OCI-LY7 (cell line): Measurements from ENCODE around the gene AGTRAP. TPM values are rescaled to one million over a fixed set of nuclear protein-coding genes. Genes with fewer than 3 reads are reported as not detected.

Experiments used
- BruUV-seq: library from RNA; stranded (reverse); fragments of 400-500 nt; replicated peaks from 2 replicates; lab custom pipeline; 2021; lab: Mats Ljungman, UMichigan
- CTCF ChIA-PET: fragments of 300-600 bp; sonication (Branson Sonifier 250); formaldehyde crosslinking; loops from one replicate; lab custom pipeline; 2022; ENCODE audit warnings: antibody characterized with exemption; ENCODE audit not compliant: unreplicated experiment; lab: Charles Lee
- POLR2A ChIA-PET: fragments of 300-600 bp; sonication (Branson Sonifier 250); formaldehyde crosslinking; loops from one replicate; lab custom pipeline; 2022; ENCODE audit warnings: antibody characterized with exemption; lab: Charles Lee
- DNase-seq: peaks from one replicate; pipeline ENCODE4 v3.0.0-alpha.2; 2015; ENCODE audit warnings: low spot score
- H2AFZ ChIP-seq: fragments of 200-600 bp; sonication (generic), shearing (Covaris generic); 2 replicates; pipeline ENCODE4 v1.6.1; 2014; ENCODE audit warnings: mild to moderate bottlenecking, antibody characterized with exemption, low read length, moderate library complexity
- H3K27ac ChIP-seq: fragments of 200-600 bp; sonication (generic); 2 replicates; pipeline ENCODE4 v1.5.1; 2014; ENCODE audit warnings: mixed run types, low read depth, mild to moderate bottlenecking, moderate library complexity, low read length, inconsistent platforms; ENCODE audit not compliant: poor library complexity, severe bottlenecking
- H3K36me3 ChIP-seq: fragments of 200-600 bp; sonication (generic); 2 replicates; pipeline ENCODE4 v1.6.1; 2014; ENCODE audit warnings: mild to moderate bottlenecking, antibody characterized with exemption, low read length, moderate library complexity, mixed read lengths; ENCODE audit not compliant: insufficient read depth
- H3K4me1 ChIP-seq: fragments of 200-600 bp; sonication (generic); 2 replicates; pipeline ENCODE4 v1.5.1; 2014; ENCODE audit warnings: mild to moderate bottlenecking, low read length; ENCODE audit not compliant: insufficient read depth, poor library complexity, severe bottlenecking
- H3K4me2 ChIP-seq: fragments of 200-600 bp; sonication (generic); 2 replicates; pipeline ENCODE4 v1.6.1; 2014; ENCODE audit warnings: mild to moderate bottlenecking, low read length
- H3K4me3 ChIP-seq: fragments of 200-600 bp; sonication (generic); 2 replicates; pipeline ENCODE4 v1.5.1; 2014; ENCODE audit warnings: mild to moderate bottlenecking, low read depth, low read length; ENCODE audit not compliant: poor library complexity, severe bottlenecking
- H3K79me2 ChIP-seq: fragments of 200-600 bp; sonication (generic); 2 replicates; pipeline ENCODE4 v1.6.1; 2016; ENCODE audit warnings: low read depth, mild to moderate bottlenecking, low read length, moderate library complexity, mixed read lengths; ENCODE audit not compliant: insufficient read depth
- H3K9me2 ChIP-seq: fragments of 200-600 bp; sonication (generic); 2 replicates; pipeline ENCODE4 v1.6.1; 2016; ENCODE audit warnings: mild to moderate bottlenecking, low read length, mixed read lengths; ENCODE audit not compliant: insufficient read depth
- H3K9me3 ChIP-seq: fragments of 200-600 bp; sonication (generic); 2 replicates; pipeline ENCODE4 v1.6.1; 2014; ENCODE audit warnings: mild to moderate bottlenecking, mixed run types, low read length, mixed read lengths
- H4K20me1 ChIP-seq: fragments of 200-600 bp; sonication (generic); 2 replicates; pipeline ENCODE4 v1.6.1; 2014; ENCODE audit warnings: mild to moderate bottlenecking, antibody characterized with exemption, low read length, moderate library complexity, mixed read lengths; ENCODE audit not compliant: insufficient read depth
- CTCF ChIP-seq: fragments of 200-600 bp; sonication (generic); conservative IDR thresholded peaks from 2 replicates; pipeline ENCODE4 v1.5.1; 2014; ENCODE audit warnings: mild to moderate bottlenecking, antibody characterized with exemption, low read length, moderate library complexity, mixed read lengths
- EZH2phosphoT487 ChIP-seq: fragments of 200-600 bp; sonication (generic); IDR thresholded peaks from 2 replicates; pipeline ENCODE4 v1.6.1; 2018; ENCODE audit warnings: low read depth, borderline replicate concordance, mild to moderate bottlenecking, mixed run types, antibody characterized with exemption, low read length, moderate library complexity, mixed read lengths
- intact Hi-C: fragments of 100-400 bp; cut with micrococcal nuclease; formaldehyde crosslinking; loops from one replicate; pipeline ENCODE4 v1.10.0; 2022; ENCODE audit not compliant: unreplicated experiment
- total RNA-seq, 2 experiments: library from RNA; depleted of rRNA in 1 of 2; stranded (reverse); fragments of >200 nt in 1 of 2; shearing (Covaris generic) in 1 of 2; gene quantifications; 2 replicates each; pipeline ENCODE4 v1.2.3, GENCODE V29; 2014 to 2022

Gene AGTRAP
- total RNA-seq, 2 experiments from 2014 or later, result 36.1 to 40.0 TPM

- Histone ChIP-seq H3K9me2 (no peaks in the 10 kb centered on the region), H3K27ac (peak overlapping the region; percentile 60), H2AFZ (peak overlapping the region; percentile 97), H3K4me2 (peak overlapping the region; percentile 88), H3K9me3 (no peaks in the 10 kb centered on the region), H3K36me3 (no peaks in the 10 kb centered on the region), H3K79me2 (no peaks in the 10 kb centered on the region), H4K20me1 (no peaks in the 10 kb centered on the region), H3K4me1 (peaks cover 13% of the 10 kb centered on the region), H3K4me3 (peak overlapping the region; percentile 63)
- peak; percentile 83 for DNase-seq
- TF ChIP-seq CTCF, result peak; percentile 100
- no peak for TF ChIP-seq EZH2phosphoT487
- POLR2A ChIA-PET, result interaction anchor here (0.5 to 1.7 kb wide), 6 partner anchors 11 to 179 kb away, joined by 3 to 6 read pairs (median 3); partner anchors contain the start of genes AGTRAP and MAD2L2
- CTCF ChIA-PET, result interaction anchor here (0.5 to 1.5 kb wide), 7 partner anchors 18 to 68 kb away, joined by 3 to 5 read pairs (median 3); partner anchors contain the start of gene FBXO6
- no TSS peak for BruUV-seq
- intact Hi-C loops, result loop anchor here (1.0 to 5.0 kb wide), 3 partner anchors 37 to 69 kb away; partner anchors contain the start of genes FBXO6 and MAD2L2
These were observed 16.5 kb upstream of the AGTRAP start for GRCh38 chr1:11719313-11720032.

GRCh38 chr1:11720033-11720376, 15.9 kb upstream of the AGTRAP start:
- CTCF ChIA-PET, result interaction anchor here (0.6 to 1.5 kb wide), 5 partner anchors 17 to 68 kb away, joined by 3 to 5 read pairs (median 3); partner anchors contain the start of gene FBXO6
- H3K4me2 ChIP-seq, result peak overlapping the region; percentile 88; the same call in 1 of the 2 replicates
- no peaks in the 10 kb centered on the region for H4K20me1 ChIP-seq
- no peak overlapping the region for H3K27ac ChIP-seq
- intact Hi-C loops, result no loop called here
- peaks cover 13% of the 10 kb centered on the region for H3K4me1 ChIP-seq
- no peak for DNase-seq
- no TSS peak for BruUV-seq
- H3K9me3 ChIP-seq, result no peaks in the 10 kb centered on the region
- POLR2A ChIA-PET, result interaction anchor here (0.7 to 1.7 kb wide), 3 partner anchors 11 to 202 kb away, joined by 3 to 6 read pairs (median 3); partner anchors contain the start of gene MAD2L2
- H3K79me2 ChIP-seq, result no peaks in the 10 kb centered on the region
- H3K9me2 ChIP-seq, result no peaks in the 10 kb centered on the region
- H2AFZ ChIP-seq, result peak overlapping the region; percentile 97; the same call in 1 of the 2 replicates
- TF ChIP-seq EZH2phosphoT487, result no peak
- no peak; the same call in 1 of the 2 replicates for TF ChIP-seq CTCF
- H3K36me3 ChIP-seq, result no peaks in the 10 kb centered on the region
- peak overlapping the region; percentile 63 for H3K4me3 ChIP-seq
